ENCODE results near the gene WNT7B.

Gene WNT7B

DNA sequence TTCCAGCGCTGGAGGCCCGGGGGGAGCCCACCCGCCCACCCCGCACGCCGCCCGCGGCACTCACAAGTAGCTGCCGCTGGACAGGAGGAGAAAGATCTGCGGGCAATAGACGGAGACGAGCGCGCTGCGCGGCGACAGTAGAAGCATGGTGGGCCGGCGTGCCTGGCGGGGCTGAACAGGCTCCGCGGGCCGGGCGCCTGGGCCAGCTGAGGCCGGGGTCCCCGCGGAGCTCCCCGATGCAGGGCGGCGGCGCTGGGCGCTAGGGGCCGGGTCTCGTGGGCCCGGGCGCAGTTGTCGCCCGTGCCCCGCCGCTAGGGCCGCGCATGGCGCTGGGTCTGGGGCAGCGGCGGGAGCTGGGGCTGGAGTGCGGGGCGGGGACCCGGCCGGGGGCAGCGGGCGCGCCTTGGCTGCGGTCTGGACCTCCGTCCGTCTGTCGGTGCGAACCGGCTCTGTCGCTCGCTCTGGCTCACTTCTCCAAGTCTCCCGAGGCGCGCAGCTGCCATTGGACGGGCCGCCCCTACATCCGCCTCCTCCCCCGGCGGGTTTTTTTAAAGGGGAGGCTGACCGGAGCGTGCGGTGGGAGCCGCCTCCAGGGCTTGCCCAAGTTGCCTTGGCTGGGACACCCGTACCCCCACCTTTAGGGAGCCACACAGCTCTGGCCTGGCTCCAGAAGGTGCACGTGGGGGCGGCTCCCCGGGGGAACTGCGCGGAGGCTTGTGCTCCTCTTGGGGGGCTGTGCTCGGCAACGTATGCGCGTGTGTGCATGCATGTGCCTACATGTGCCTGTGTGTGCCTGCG is 4.7 kb downstream of the WNT7B start:
- TF ChIP-seq, protein P1, sequence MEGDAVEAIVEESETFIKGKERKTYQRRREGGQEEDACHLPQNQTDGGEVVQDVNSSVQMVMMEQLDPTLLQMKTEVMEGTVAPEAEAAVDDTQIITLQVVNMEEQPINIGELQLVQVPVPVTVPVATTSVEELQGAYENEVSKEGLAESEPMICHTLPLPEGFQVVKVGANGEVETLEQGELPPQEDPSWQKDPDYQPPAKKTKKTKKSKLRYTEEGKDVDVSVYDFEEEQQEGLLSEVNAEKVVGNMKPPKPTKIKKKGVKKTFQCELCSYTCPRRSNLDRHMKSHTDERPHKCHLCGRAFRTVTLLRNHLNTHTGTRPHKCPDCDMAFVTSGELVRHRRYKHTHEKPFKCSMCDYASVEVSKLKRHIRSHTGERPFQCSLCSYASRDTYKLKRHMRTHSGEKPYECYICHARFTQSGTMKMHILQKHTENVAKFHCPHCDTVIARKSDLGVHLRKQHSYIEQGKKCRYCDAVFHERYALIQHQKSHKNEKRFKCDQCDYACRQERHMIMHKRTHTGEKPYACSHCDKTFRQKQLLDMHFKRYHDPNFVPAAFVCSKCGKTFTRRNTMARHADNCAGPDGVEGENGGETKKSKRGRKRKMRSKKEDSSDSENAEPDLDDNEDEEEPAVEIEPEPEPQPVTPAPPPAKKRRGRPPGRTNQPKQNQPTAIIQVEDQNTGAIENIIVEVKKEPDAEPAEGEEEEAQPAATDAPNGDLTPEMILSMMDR (IDR thresholded peaks at IDR 0.05; ENCODE audit: extremely low read depth, missing control alignments) = no peak
- no peak for DNase-seq (ENCODE audit: low spot score)

DNA sequence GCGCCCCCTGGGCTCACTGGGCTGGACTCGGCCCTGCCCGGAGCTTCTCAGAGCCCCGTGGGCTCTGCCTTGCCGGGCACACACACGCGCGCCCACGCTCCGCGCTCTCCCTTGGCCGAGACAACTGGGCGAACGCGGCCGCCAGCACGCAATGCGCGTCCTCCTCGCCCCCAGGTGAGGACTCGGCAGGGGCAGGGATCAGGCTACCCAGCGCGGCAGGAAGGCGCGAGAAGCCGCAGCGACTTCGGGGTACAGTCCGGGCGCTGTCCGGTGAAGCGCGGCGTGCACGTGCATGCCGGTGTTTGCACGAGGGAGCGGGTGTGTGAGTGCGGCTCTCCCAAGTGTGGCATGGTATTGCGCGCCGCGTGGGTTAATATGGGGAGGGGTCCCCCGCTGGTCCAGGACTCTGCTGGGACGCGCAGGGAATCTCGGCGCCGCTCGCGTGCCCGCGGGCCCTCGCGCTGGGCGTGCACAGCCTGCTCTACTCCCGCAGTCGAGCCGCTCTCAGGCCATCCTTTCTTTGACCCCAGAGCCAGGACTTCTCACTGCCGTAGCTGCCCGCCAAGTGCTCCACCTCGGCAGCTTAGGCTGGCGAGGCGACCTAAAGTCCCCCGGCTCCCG is 5.4 kb downstream of the WNT7B start:
- DNase-seq (ENCODE audit: low spot score) = no peak
- TF ChIP-seq, protein P1 (IDR thresholded peaks at IDR 0.05; ENCODE audit: extremely low read depth, missing control alignments) = no peak

GRCh38 chr22:45970705-45971407 is 6.1 kb downstream of the WNT7B start:
- DNase-seq (ENCODE audit: low spot score) = no peak
- TF ChIP-seq, protein P1 (IDR thresholded peaks at IDR 0.05; ENCODE audit: extremely low read depth, missing control alignments) = no peak

DNA sequence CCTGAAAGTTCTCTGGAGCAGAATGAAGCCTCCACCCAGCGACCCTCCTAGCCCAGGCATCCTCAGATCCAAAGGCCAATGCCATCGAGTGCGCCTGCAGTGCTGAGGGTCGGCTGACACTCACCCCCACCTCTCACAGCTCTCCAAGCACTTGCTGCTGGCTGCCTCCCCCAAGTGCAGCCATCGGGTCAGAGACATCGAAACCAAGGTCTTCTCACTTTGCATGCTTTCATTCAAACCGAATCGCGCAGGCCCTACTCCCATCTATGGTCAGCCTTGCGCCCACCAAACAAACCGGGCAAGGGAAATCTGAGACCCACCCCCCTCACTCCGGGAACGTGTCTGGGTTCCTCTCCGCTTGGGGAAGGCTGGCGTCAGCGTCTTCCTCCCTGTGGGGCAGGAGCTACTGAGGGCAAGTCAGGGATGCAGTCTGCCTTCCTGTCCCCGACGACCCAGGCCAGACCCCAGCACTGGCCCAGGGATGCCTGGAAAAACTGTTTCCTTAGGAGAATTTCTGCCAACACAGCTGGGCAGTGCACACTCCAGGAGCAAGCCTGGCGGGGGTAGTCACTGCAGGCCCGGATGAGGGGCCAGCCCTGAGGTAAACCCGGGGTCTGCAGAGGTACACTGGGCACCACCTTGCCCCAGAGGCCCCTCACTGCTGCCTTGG is 7.0 kb downstream of the WNT7B start:
- DNase-seq (ENCODE audit: low spot score) = no peak
- TF ChIP-seq, protein P1 (IDR thresholded peaks at IDR 0.05; ENCODE audit: extremely low read depth, missing control alignments) = no peak

DNA sequence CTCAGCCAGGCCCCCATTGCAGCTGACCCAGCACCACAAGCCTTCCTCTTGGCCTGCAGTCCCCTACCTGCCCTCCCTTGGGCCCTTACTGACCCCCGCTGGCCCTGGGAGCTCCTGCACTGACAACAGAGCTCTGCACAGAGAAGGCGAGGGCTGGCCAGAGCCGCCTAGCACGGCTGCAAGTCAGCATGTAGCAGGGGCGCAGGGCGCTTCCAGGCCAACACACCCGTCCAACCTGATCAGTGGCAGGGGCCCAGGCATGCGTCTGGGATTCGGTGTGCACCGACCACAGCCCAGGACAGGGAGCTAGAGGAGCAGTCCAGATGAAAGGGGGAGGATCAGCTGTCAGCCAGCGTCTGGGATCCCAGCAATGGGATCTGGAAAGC is 7.6 kb downstream of the WNT7B start:
- TF ChIP-seq, protein P1 (IDR thresholded peaks at IDR 0.05; ENCODE audit: extremely low read depth, missing control alignments) = no peak
- DNase-seq (ENCODE audit: low spot score) = no peak

- TF ChIP-seq, protein P1 (IDR thresholded peaks at IDR 0.05; ENCODE audit: extremely low read depth, missing control alignments) = no peak
- DNase-seq (ENCODE audit: low spot score) = no peak
Observed at GRCh38 chr22:45968751-45969413, 8.1 kb downstream of the WNT7B start.

Data from GM20000 (cell line).